HepG2 (cell line): ENCODE measurements around the gene FKBP1A. TPM values are rescaled to one million over a fixed set of nuclear protein-coding genes. Genes with fewer than 3 reads are reported as not detected.

Source experiments
- BCL6 ChIP-seq: IDR thresholded peaks from 2 replicates; pipeline ENCODE4 v1.6.1; 2016; ENCODE audit warnings: missing genetic modification reagents, missing compliant biosample characterization
- CBX1 ChIP-seq: IDR thresholded peaks from one replicate; pipeline ENCODE4 v1.6.1; 2016; ENCODE audit warnings: antibody characterized with exemption, low read depth
- FOXO4 ChIP-seq: sonication (generic); formaldehyde crosslinking; conservative IDR thresholded peaks from 2 replicates; pipeline ENCODE4 v1.8.1; 2023; ENCODE audit warnings: missing genetic modification reagents
- MIXL1 ChIP-seq: IDR thresholded peaks from 2 replicates; pipeline ENCODE4 v1.6.1; 2016
- MLLT10 ChIP-seq: sonication (generic); formaldehyde crosslinking; IDR thresholded peaks from 2 replicates; pipeline ENCODE4 v1.4.0; 2020; ENCODE audit warnings: missing genetic modification reagents
- POLR2AphosphoS2 ChIP-seq: IDR thresholded peaks from 2 replicates; pipeline ENCODE4 v1.6.1; 2011; ENCODE audit warnings: low read depth, low read length, improper control_type of control experiment
- PRDM10 ChIP-seq: sonication (generic); formaldehyde crosslinking; IDR thresholded peaks from 2 replicates; pipeline ENCODE4 v1.4.0; 2020; ENCODE audit warnings: low read depth, missing genetic modification reagents
- SNRNP70 ChIP-seq: fragments of 200-400 bp; formaldehyde crosslinking; IDR thresholded peaks from 2 replicates; pipeline ENCODE4 v1.6.1; 2017; ENCODE audit warnings: mild to moderate bottlenecking, low read depth, low read length, moderate library complexity
- YEATS4 ChIP-seq: sonication (generic); formaldehyde crosslinking; IDR thresholded peaks from 2 replicates; pipeline ENCODE4 v1.4.0; 2020; ENCODE audit warnings: missing genetic modification reagents, borderline replicate concordance
- ZMYM3 ChIP-seq: sonication (generic); formaldehyde crosslinking; IDR thresholded peaks from 2 replicates; pipeline ENCODE4 v1.5.1; 2020; ENCODE audit warnings: mild to moderate bottlenecking, missing genetic modification reagents
- ZNF282 ChIP-seq: fragments of 450-650 bp; IDR thresholded peaks from 2 replicates; pipeline ENCODE4 v1.6.1; 2018; ENCODE audit not compliant: partially characterized antibody
- ZNF407 ChIP-seq: sonication (generic); formaldehyde crosslinking; IDR thresholded peaks from one replicate; pipeline ENCODE4 v1.5.1; 2020; ENCODE audit warnings: mild to moderate bottlenecking, missing genetic modification reagents; ENCODE audit errors: not compliant biosample characterization
- ZNF710 ChIP-seq: sonication (generic); formaldehyde crosslinking; IDR thresholded peaks from 2 replicates; pipeline ENCODE4 v1.5.0; 2020; ENCODE audit warnings: mild to moderate bottlenecking, missing genetic modification reagents, borderline replicate concordance
- polyA plus RNA-seq, 8 experiments: library from polyadenylated mRNA; depleted of rRNA in 3 of 8; stranded (reverse) in 7 of 8; unstranded in 1 of 8; fragments of >200 nt; fragmentation: Illumina TruSeq in 4 of 8; extraction: Trizol in 4 of 8; gene quantifications; 2 replicates each; pipeline versions ENCODE4 v1.2.1 to v1.2.3, GENCODE V29; 2011 to 2016; ENCODE audit warnings: low read depth in 4 of 8, missing spikeins in 1 of 8, mixed read lengths in 1 of 8; ENCODE audit not compliant: insufficient read depth in 1 of 8
- total RNA-seq, 5 experiments: library from RNA; depleted of rRNA; stranded (reverse); fragments of >200 nt; fragmentation: Illumina TruSeq; extraction: Trizol; gene quantifications; 2 replicates each; pipeline ENCODE4 v1.2.3, GENCODE V29; 2016; ENCODE audit warnings: low read depth in 1 of 5

The FKBP1A gene
- total and polyA plus RNA-seq, 2 of the 13 experiments (the other 11 are each of a cell fraction or from before 2014, with no cell fraction given), result 119 to 468 TPM

- TF ChIP-seq ZNF407 (CRISPR knock-in tag), result no peak
- TF ChIP-seq POLR2AphosphoS2, result no peak
- no peak for TF ChIP-seq PRDM10 (CRISPR knock-in tag)
- no peak for TF ChIP-seq SNRNP70
- no peak for TF ChIP-seq YEATS4
- no peak for TF ChIP-seq MIXL1 (CRISPR knock-in tag)
- no peak for TF ChIP-seq MLLT10 (CRISPR knock-in tag)
- TF ChIP-seq ZNF710, result no peak
- no peak for TF ChIP-seq ZNF282
- 0 out of 2 replicates have a peak, but pooled peaks have one; percentile 9 for TF ChIP-seq ZMYM3 (CRISPR knock-in tag)
- no peak for TF ChIP-seq BCL6 (CRISPR knock-in tag)
- TF ChIP-seq FOXO4 (CRISPR knock-in tag), result 0 out of 2 replicates have a peak, but pooled peaks have one; percentile 76
- peak; percentile 7 for TF ChIP-seq CBX1
These were observed 68.2 kb downstream of the FKBP1A start (continued) for GRCh38 chr20:1324598-1325172.
